Spinal cord (tissue), 10 donors: Measurements from ENCODE around the gene CISD1. TPM values are rescaled to one million over a fixed set of nuclear protein-coding genes. Genes with fewer than 3 reads are reported as not detected.

Experiments
- DNase-seq, 6 donors: peaks; one replicate each; pipeline versions ENCODE4 v3.0.0 to v3.0.0-alpha.2; 2013 to 2015; ENCODE audit warnings: low spot score in 6 of 6, low read depth in 4 of 6
- H3K27ac ChIP-seq: one replicate; pipeline ENCODE4 v1.5.1; 2013; ENCODE audit warnings: low read depth, low read length, control low read depth
- H3K27me3 ChIP-seq: one replicate; pipeline ENCODE4 v1.6.1; 2013; ENCODE audit warnings: low read length; ENCODE audit not compliant: control insufficient read depth, insufficient read depth
- H3K36me3 ChIP-seq: one replicate; pipeline ENCODE4 v1.6.1; 2013; ENCODE audit warnings: low read length; ENCODE audit not compliant: control insufficient read depth, insufficient read depth
- H3K4me1 ChIP-seq: one replicate; pipeline ENCODE4 v1.6.1; 2013; ENCODE audit warnings: low read length; ENCODE audit not compliant: control insufficient read depth, insufficient read depth
- H3K4me3 ChIP-seq: one replicate; pipeline ENCODE4 v1.5.1; 2013; ENCODE audit warnings: low read depth, low read length, control low read depth
- H3K9me3 ChIP-seq: one replicate; pipeline ENCODE4 v1.6.1; 2013; ENCODE audit warnings: low read length; ENCODE audit not compliant: control insufficient read depth, insufficient read depth
- WGBS: methylation state at CpG from one replicate; pipeline ENCODE4 v1.1.5; 2013; ENCODE audit warnings: missing lambda C conversion rate; ENCODE audit not compliant: insufficient coverage; 5-methylcytosine and 5-hydroxymethylcytosine counted together
- polyA plus RNA-seq, 2 donors: library from polyadenylated mRNA; unstranded; fragments of 120-200 nt; gene quantifications; one replicate each; pipeline ENCODE4 v1.2.1, GENCODE V29; 2013; ENCODE audit not compliant: insufficient read length in 2 of 2
- total RNA-seq, 2 donors: library from RNA; depleted of rRNA in 1 of 2; stranded (reverse); fragments of 120-200 nt in 1 of 2; fragments of >200 nt in 1 of 2; gene quantifications; one replicate each; pipeline versions ENCODE4 v1.2.3 to v1.2.4, GENCODE V29; 2013 to 2014
- donor health status: healthy.

Gene CISD1
- total and polyA plus RNA-seq, 4 donors, result 69.5 to 107 (median 86.1) TPM

DNA sequence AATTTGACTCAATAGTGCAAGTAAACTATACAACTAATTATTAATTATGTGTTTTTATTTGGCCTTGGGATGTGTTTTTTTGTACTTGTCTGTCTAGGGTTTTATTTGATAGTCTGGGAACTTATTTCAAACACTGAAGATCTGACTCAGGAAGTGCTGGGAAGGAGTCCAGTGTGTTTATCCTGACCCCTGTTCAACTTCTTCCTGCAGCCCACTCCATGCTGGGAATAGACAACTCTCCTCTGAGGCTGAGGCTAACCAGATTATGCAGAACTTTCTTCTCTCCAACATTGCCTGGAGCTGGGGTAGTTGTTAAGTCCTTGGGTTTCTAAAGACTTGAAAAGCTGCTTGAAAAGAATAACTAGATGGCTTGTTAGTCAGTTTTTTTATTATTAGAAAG, 6.9 kb downstream of the CISD1 start:
- no peaks in the 10 kb centered on the region for H3K9me3 ChIP-seq
- no peaks in the 10 kb centered on the region for H3K4me1 ChIP-seq
- H3K36me3 ChIP-seq, result peaks cover 2% of the 10 kb centered on the region
- H3K27me3 ChIP-seq, result no peaks in the 10 kb centered on the region
- H3K4me3 ChIP-seq, result no peak overlapping the region
- peak in 1 of 6 donors; percentile 16 for DNase-seq
- H3K27ac ChIP-seq, result no peak overlapping the region

DNA sequence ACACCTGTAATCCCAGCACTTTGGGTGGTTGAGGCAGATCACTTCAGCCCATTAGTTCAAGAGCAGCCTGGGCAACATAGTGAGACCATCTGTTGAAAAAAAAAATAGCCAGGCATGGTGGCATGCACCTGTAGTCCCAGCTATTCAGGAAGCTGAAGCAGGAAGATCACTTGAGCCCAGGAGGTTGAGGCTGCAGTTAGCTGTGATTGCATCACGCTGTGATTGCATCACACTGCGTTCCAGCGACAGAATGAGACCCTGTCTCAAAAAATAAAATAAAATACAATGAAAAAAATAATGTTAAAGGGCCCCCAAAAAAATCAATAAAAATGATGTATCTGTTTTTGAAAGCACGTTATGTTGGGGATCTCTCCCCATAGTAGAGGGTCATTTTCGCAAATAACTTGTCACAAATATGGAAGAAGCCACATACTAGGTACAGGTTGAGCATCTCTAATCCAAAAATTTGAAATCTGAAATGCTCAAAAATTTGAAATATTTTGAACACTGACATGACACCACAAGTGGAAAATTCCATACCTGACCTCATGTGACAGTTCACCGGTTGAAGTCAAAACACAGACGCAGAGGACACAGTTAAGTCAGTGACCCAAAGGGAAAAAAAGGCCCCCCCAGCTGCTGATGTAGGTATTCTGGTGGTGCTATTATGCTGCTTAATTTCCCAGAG, 9.5 kb downstream of the CISD1 start:
- WGBS, result 95% methylated on average over 2 of the region's 7 CpGs
- H3K9me3 ChIP-seq, result no peaks in the 10 kb centered on the region
- no peak overlapping the region for H3K4me3 ChIP-seq
- no peaks in the 10 kb centered on the region for H3K27me3 ChIP-seq
- H3K36me3 ChIP-seq, result peaks cover 2% of the 10 kb centered on the region
- H3K27ac ChIP-seq, result no peak overlapping the region
- no peaks in the 10 kb centered on the region for H3K4me1 ChIP-seq
- DNase-seq, result no peak

DNA sequence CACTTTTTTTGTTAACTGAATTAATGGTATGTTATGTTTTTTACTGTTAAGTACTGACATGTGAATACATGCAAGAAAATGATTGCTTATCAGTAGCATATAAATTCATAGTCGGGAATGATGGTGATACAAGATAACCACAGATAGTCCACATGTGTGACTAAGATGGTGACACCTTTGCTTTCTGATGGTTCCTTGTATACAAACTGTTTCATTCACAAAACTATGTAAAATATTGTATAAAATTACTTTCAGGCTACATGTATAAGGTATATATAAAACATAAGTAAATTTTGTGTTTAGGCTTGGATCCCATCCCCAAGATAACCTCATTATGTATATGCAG, 10.0 kb downstream of the CISD1 start:
- DNase-seq, result no peak
- Histone ChIP-seq H3K36me3 (peaks cover 2% of the 10 kb centered on the region), H3K4me3 (no peak overlapping the region), H3K27me3 (no peaks in the 10 kb centered on the region), H3K9me3 (no peaks in the 10 kb centered on the region), H3K4me1 (no peaks in the 10 kb centered on the region), H3K27ac (no peak overlapping the region)
- WGBS, result no CpG with 5 or more reads among the region's 1 CpG

DNA sequence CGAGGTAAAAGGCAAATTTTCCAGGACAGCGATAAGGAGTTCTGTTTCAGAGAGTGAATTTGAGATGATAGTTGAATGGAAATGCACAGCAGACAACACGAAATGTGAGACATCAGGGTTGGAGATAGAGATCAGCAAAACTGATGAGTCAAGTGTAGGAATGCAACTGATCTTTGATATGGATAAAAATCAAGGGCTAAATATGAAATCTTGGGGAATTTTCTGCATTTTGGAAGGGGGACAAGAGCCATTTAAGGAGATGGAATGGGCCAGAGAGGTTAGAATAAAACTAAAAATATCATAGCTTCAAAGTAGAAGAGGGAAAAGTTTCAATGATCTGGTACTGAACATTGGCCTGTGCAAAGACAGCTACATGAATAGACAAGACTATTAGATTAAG, 11.5 kb downstream of the CISD1 start:
- H3K4me1 ChIP-seq, result no peaks in the 10 kb centered on the region
- no peak overlapping the region for H3K4me3 ChIP-seq
- H3K36me3 ChIP-seq, result peaks cover 2% of the 10 kb centered on the region
- no peak for DNase-seq
- WGBS, result 97% methylated on average over 3 of the region's 3 CpGs
- no peaks in the 10 kb centered on the region for H3K27me3 ChIP-seq
- no peaks in the 10 kb centered on the region for H3K9me3 ChIP-seq
- H3K27ac ChIP-seq, result no peak overlapping the region

DNA sequence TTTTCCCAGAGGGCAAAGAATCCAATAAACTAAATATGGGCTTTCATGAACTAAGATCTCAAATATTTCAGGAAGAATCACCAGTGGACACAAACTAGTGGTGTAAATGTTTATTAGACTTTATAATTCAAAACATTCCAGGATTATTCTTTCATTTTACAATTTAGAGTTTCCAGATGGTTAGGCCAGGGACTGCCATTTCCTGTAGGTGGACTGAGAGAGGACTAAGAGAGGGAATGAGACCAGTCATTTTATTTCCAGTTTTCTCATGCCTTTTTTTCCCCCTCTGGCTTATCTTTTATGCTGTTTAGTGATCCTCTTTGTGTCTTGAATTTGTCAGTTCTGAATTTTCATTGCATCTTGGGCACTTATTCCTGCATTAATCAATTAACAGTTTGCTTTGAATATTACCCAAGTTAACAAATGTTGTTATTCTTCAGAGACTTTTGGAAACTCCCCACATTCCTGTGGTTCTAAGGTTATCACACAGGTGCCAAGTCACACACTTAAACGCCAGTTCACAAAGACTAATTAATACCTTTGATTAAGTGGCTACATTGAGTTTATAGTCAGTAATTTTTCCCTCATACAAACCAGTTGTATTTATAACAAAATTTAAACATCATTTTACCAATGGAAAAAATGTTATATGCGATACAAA, 12.3 kb downstream of the CISD1 start:
- DNase-seq, result no peak
- no peak overlapping the region for H3K4me3 ChIP-seq
- peaks cover 2% of the 10 kb centered on the region for H3K36me3 ChIP-seq
- no peak overlapping the region for H3K27ac ChIP-seq
- H3K9me3 ChIP-seq, result no peaks in the 10 kb centered on the region
- no CpG with 5 or more reads among the region's 2 CpGs for WGBS
- no peaks in the 10 kb centered on the region for H3K27me3 ChIP-seq
- no peaks in the 10 kb centered on the region for H3K4me1 ChIP-seq

DNA sequence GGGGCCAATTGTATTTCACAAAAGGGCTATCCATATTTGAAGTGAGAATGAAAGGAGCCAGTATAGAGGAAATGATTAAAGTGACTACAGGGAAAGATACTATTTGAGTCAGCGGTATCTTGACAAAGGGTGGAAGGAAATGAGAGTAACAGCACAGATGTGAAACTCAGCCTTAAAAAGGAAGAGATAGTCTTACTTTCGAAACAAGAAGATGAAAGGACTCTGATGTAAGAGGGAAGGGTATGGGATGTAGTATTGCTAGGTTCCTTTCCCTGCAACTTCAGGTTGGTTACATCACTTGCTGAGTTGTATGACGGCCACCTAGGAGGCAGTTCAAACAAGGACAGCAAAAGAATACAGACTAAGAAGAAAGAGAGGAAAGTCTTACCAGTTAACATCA, 13.7 kb downstream of the CISD1 start:
- no peak overlapping the region for H3K4me3 ChIP-seq
- H3K4me1 ChIP-seq, result no peaks in the 10 kb centered on the region
- no peaks in the 10 kb centered on the region for H3K27me3 ChIP-seq
- H3K27ac ChIP-seq, result no peak overlapping the region
- H3K9me3 ChIP-seq, result no peaks in the 10 kb centered on the region
- peaks cover 2% of the 10 kb centered on the region for H3K36me3 ChIP-seq
- DNase-seq, result no peak
- WGBS, result 87% methylated on average over 3 of the region's 3 CpGs

DNA sequence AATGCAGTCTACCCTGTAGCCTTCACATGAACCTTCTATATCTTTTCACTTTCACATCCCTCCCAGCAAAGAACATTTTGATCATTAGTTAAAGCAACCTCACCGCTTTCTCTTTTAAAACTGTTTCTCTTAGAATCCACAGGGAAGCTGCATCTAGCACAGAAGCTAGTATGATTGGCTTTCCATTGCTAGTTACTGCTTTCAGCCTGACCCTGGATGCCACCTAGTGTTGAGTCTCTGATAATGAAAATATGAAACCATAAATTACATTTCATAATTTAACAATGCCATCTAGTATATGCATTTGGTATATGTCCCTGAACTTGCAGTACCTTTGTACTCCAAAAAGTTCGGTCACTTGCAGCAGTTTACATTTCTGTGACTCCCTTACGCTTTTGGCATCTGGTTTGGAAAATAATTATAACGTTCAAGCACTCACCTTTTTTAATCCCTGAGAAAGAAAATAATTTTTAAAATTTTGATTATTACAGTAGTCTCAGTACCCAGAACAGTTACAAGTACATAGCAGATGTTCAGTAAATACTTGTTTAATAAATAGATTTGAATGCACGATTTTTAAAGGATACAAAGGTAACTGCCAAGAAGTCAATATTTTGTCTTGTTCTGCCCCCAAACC, 22.7 kb downstream of the CISD1 start:
- WGBS, result 71% methylated on average over 1 of the region's 5 CpGs
- Histone ChIP-seq H3K27ac (no peak overlapping the region), H3K9me3 (no peaks in the 10 kb centered on the region), H3K4me3 (no peak overlapping the region), H3K27me3 (no peaks in the 10 kb centered on the region), H3K4me1 (no peaks in the 10 kb centered on the region), H3K36me3 (no peaks in the 10 kb centered on the region)
- DNase-seq, result peak in 3 of 6 donors; percentile 6 to 77 (median 62)

DNA sequence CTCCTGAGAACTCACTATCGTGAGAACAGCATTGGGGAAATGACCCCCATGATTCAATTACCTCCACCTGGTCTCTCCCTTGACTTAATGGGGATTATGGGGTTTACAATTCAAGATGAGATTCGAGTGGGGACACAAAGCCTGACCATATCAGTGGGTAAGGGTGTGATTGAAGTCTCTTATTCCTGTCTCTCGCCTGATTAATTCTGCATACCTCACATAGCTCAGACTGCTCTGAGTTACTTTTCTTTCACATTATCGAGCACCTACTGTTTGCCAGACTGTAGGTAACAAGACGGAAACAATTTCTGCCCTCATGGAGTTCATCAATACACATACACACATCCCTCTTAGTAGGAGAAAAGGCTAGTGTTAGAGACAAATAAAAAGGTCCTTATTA, 25.0 kb downstream of the CISD1 start:
- no peaks in the 10 kb centered on the region for H3K27me3 ChIP-seq
- H3K27ac ChIP-seq, result no peak overlapping the region
- no CpG with 5 or more reads among the region's 5 CpGs for WGBS
- H3K36me3 ChIP-seq, result no peaks in the 10 kb centered on the region
- no peaks in the 10 kb centered on the region for H3K4me1 ChIP-seq
- no peak overlapping the region for H3K4me3 ChIP-seq
- no peak for DNase-seq
- no peaks in the 10 kb centered on the region for H3K9me3 ChIP-seq

DNA sequence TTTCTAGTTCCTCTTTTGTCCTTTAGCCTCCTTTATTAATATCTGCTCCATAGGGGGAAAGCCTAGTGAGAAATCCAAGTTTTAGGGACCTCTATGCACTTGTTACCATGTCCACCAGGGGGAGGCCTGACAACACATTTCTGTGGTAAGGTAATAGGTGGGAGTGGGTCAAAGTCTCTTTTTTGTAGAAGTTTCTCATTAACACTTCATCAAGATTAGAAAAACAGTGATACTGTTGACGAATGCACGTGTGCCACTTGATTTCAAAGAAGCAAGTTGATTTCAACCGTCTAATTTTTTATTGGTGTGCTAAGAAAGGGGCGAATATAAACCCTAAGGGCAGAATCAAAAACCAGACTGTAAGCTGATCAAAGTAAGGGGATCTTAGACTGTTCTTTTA, 30.6 kb downstream of the CISD1 start:
- Histone ChIP-seq H3K36me3 (no peaks in the 10 kb centered on the region), H3K27me3 (no peaks in the 10 kb centered on the region), H3K27ac (no peak overlapping the region), H3K9me3 (no peaks in the 10 kb centered on the region), H3K4me1 (no peaks in the 10 kb centered on the region), H3K4me3 (no peak overlapping the region)
- 23% methylated on average over 4 of the region's 4 CpGs for WGBS
- peak in 3 of 6 donors; percentile 9 to 52 (median 49) for DNase-seq

DNA sequence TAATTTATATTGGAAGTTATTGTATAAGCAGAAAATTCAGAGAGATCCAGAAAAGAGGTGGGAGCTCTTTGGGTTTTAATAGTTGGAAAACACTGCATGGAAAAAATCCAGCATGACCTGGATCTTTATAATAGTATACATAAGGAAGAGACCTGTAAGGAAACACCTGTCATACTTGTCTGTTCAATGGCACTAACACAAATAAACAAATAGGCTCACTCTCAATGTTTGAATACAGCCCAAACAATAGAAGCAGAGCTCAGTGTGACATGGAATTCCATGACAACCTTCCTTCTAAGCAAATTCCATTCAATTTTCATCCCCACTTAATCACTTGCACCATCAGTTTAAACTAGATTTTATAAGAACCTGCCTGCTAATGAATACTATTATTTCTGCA, 31.7 kb downstream of the CISD1 start:
- no peaks in the 10 kb centered on the region for H3K36me3 ChIP-seq
- H3K27ac ChIP-seq, result no peak overlapping the region
- no peaks in the 10 kb centered on the region for H3K4me1 ChIP-seq
- no peak for DNase-seq
- no peaks in the 10 kb centered on the region for H3K9me3 ChIP-seq
- no peaks in the 10 kb centered on the region for H3K27me3 ChIP-seq
- no peak overlapping the region for H3K4me3 ChIP-seq
